ENCODE results near the gene PTGER4.
A peak's percentile ranks its signal among the peaks of the same experiment; 100 is the strongest.
"Not testable (repeated sequence)": the region's sequence is repeated elsewhere in the genome, so short reads cannot be mapped to it uniquely, and the experiment has no call there.

The PTGER4 gene

GRCh38 chr5:40679913-40680681 lies at the start of gene PTGER4:
Gene PTGER4, plus strand, starts transcription at chr5:40679915. Its CDS starts 1,079 bp downstream, at chr5:40680994.
- peaks cover 21 to 27% of the 10 kb centered on the region in 2 donors for H3K4me1 ChIP-seq (ENCODE audit: control insufficient read depth in 1 of 2, insufficient read depth in 2 of 2, low read length in 2 of 2)
- no peaks in the 10 kb centered on the region for H3K27me3 ChIP-seq (ENCODE audit: control insufficient read depth in 1 of 2, insufficient read depth in 2 of 2, low read length in 2 of 2)
- H3K9ac ChIP-seq (ENCODE audit: low read depth in 1 of 2, low read length in 2 of 2), result peak within 1 kb of the TSS; percentile 94 to 96
- H3K9me3 ChIP-seq (ENCODE audit: control insufficient read depth in 1 of 2, low read length in 2 of 2), result no peaks in the 10 kb centered on the region
- peak within 1 kb of the TSS; percentile 94 to 98 for H3K4me3 ChIP-seq (ENCODE audit: low read depth in 1 of 2, low read length in 2 of 2)
- peaks cover 6 to 9% of the 10 kb centered on the region in 2 donors for H3K36me3 ChIP-seq (ENCODE audit: control insufficient read depth in 1 of 2, insufficient read depth in 2 of 2, low read length in 2 of 2)
- H3K27ac ChIP-seq (ENCODE audit: low read depth, low read length), result peak within 1 kb of the TSS; percentile 94

GRCh38 chr5:40630126-40630525 lies 49.6 kb upstream of the PTGER4 start:
- Histone ChIP-seq H3K9me3 (ENCODE audit: control insufficient read depth in 1 of 2, low read length in 2 of 2) (no peaks in the 10 kb centered on the region), H3K4me3 (ENCODE audit: low read depth in 1 of 2, low read length in 2 of 2) (no peak overlapping the region), H3K9ac (ENCODE audit: low read depth in 1 of 2, low read length in 2 of 2) (no peak overlapping the region), H3K27ac (ENCODE audit: low read depth, low read length) (no peak overlapping the region), H3K36me3 (ENCODE audit: control insufficient read depth in 1 of 2, insufficient read depth in 2 of 2, low read length in 2 of 2) (no peaks in the 10 kb centered on the region), H3K4me1 (ENCODE audit: control insufficient read depth in 1 of 2, insufficient read depth in 2 of 2, low read length in 2 of 2) (peaks cover 7 to 8% of the 10 kb centered on the region in 2 donors), H3K27me3 (ENCODE audit: control insufficient read depth in 1 of 2, insufficient read depth in 2 of 2, low read length in 2 of 2) (no peaks in the 10 kb centered on the region)

GRCh38 chr5:40631236-40631635 lies 48.5 kb upstream of the PTGER4 start:
- Histone ChIP-seq H3K4me1 (ENCODE audit: control insufficient read depth in 1 of 2, insufficient read depth in 2 of 2, low read length in 2 of 2) (peaks cover 7 to 8% of the 10 kb centered on the region in 2 donors), H3K9me3 (ENCODE audit: control insufficient read depth in 1 of 2, low read length in 2 of 2) (no peaks in the 10 kb centered on the region), H3K4me3 (ENCODE audit: low read depth in 1 of 2, low read length in 2 of 2) (peak overlapping the region in 1 of 2 donors; percentile 16), H3K36me3 (ENCODE audit: control insufficient read depth in 1 of 2, insufficient read depth in 2 of 2, low read length in 2 of 2) (no peaks in the 10 kb centered on the region), H3K27me3 (ENCODE audit: control insufficient read depth in 1 of 2, insufficient read depth in 2 of 2, low read length in 2 of 2) (no peaks in the 10 kb centered on the region), H3K9ac (ENCODE audit: low read depth in 1 of 2, low read length in 2 of 2) (no peak overlapping the region), H3K27ac (ENCODE audit: low read depth, low read length) (no peak overlapping the region)

GRCh38 chr5:40634154-40634553 lies 45.6 kb upstream of the PTGER4 start:
- Histone ChIP-seq H3K36me3 (ENCODE audit: control insufficient read depth in 1 of 2, insufficient read depth in 2 of 2, low read length in 2 of 2) (no peaks in the 10 kb centered on the region), H3K9me3 (ENCODE audit: control insufficient read depth in 1 of 2, low read length in 2 of 2) (no peaks in the 10 kb centered on the region), H3K9ac (ENCODE audit: low read depth in 1 of 2, low read length in 2 of 2) (no peak overlapping the region), H3K4me1 (ENCODE audit: control insufficient read depth in 1 of 2, insufficient read depth in 2 of 2, low read length in 2 of 2) (peaks cover 7 to 8% of the 10 kb centered on the region in 2 donors), H3K27ac (ENCODE audit: low read depth, low read length) (no peak overlapping the region), H3K27me3 (ENCODE audit: control insufficient read depth in 1 of 2, insufficient read depth in 2 of 2, low read length in 2 of 2) (no peaks in the 10 kb centered on the region), H3K4me3 (ENCODE audit: low read depth in 1 of 2, low read length in 2 of 2) (no peak overlapping the region)

GRCh38 chr5:40634593-40634992 lies 45.1 kb upstream of the PTGER4 start:
- Histone ChIP-seq H3K27me3 (ENCODE audit: control insufficient read depth in 1 of 2, insufficient read depth in 2 of 2, low read length in 2 of 2) (no peaks in the 10 kb centered on the region), H3K9ac (ENCODE audit: low read depth in 1 of 2, low read length in 2 of 2) (no peak overlapping the region), H3K4me1 (ENCODE audit: control insufficient read depth in 1 of 2, insufficient read depth in 2 of 2, low read length in 2 of 2) (peaks cover 7 to 8% of the 10 kb centered on the region in 2 donors), H3K27ac (ENCODE audit: low read depth, low read length) (no peak overlapping the region), H3K36me3 (ENCODE audit: control insufficient read depth in 1 of 2, insufficient read depth in 2 of 2, low read length in 2 of 2) (no peaks in the 10 kb centered on the region), H3K9me3 (ENCODE audit: control insufficient read depth in 1 of 2, low read length in 2 of 2) (no peaks in the 10 kb centered on the region), H3K4me3 (ENCODE audit: low read depth in 1 of 2, low read length in 2 of 2) (no peak overlapping the region)

GRCh38 chr5:40639531-40639930 lies 40.2 kb upstream of the PTGER4 start:
- not testable (repeated sequence) for H3K27me3 ChIP-seq (ENCODE audit: control insufficient read depth in 1 of 2, insufficient read depth in 2 of 2, low read length in 2 of 2); H3K9ac ChIP-seq (ENCODE audit: low read depth in 1 of 2, low read length in 2 of 2); H3K36me3 ChIP-seq (ENCODE audit: control insufficient read depth in 1 of 2, insufficient read depth in 2 of 2, low read length in 2 of 2); H3K4me1 ChIP-seq (ENCODE audit: control insufficient read depth in 1 of 2, insufficient read depth in 2 of 2, low read length in 2 of 2); H3K9me3 ChIP-seq (ENCODE audit: control insufficient read depth in 1 of 2, low read length in 2 of 2); H3K27ac ChIP-seq (ENCODE audit: low read depth, low read length); H3K4me3 ChIP-seq (ENCODE audit: low read depth in 1 of 2, low read length in 2 of 2)

GRCh38 chr5:40646266-40646665 lies 33.4 kb upstream of the PTGER4 start:
- H3K27ac ChIP-seq (ENCODE audit: low read depth, low read length), result no peak overlapping the region
- H3K9ac ChIP-seq (ENCODE audit: low read depth in 1 of 2, low read length in 2 of 2), result no peak overlapping the region
- peak overlapping the region in 1 of 2 donors; percentile 13 for H3K4me3 ChIP-seq (ENCODE audit: low read depth in 1 of 2, low read length in 2 of 2)
- H3K36me3 ChIP-seq (ENCODE audit: control insufficient read depth in 1 of 2, insufficient read depth in 2 of 2, low read length in 2 of 2), result no peaks in the 10 kb centered on the region
- peaks cover 0 to 16% of the 10 kb centered on the region in 2 donors for H3K4me1 ChIP-seq (ENCODE audit: control insufficient read depth in 1 of 2, insufficient read depth in 2 of 2, low read length in 2 of 2)
- no peaks in the 10 kb centered on the region for H3K27me3 ChIP-seq (ENCODE audit: control insufficient read depth in 1 of 2, insufficient read depth in 2 of 2, low read length in 2 of 2)
- H3K9me3 ChIP-seq (ENCODE audit: control insufficient read depth in 1 of 2, low read length in 2 of 2), result no peaks in the 10 kb centered on the region

- Histone ChIP-seq H3K4me3 (ENCODE audit: low read depth in 1 of 2, low read length in 2 of 2) (no peak overlapping the region), H3K27ac (ENCODE audit: low read depth, low read length) (no peak overlapping the region), H3K27me3 (ENCODE audit: control insufficient read depth in 1 of 2, insufficient read depth in 2 of 2, low read length in 2 of 2) (no peaks in the 10 kb centered on the region)
These were observed 31.6 kb upstream of the PTGER4 start for GRCh38 chr5:40648150-40648549.

GRCh38 chr5:40649463-40650030 lies 30.2 kb upstream of the PTGER4 start:
- Histone ChIP-seq H3K27me3 (ENCODE audit: control insufficient read depth in 1 of 2, insufficient read depth in 2 of 2, low read length in 2 of 2) (no peaks in the 10 kb centered on the region), H3K9me3 (ENCODE audit: control insufficient read depth in 1 of 2, low read length in 2 of 2) (no peaks in the 10 kb centered on the region), H3K9ac (ENCODE audit: low read depth in 1 of 2, low read length in 2 of 2) (no peak overlapping the region), H3K4me3 (ENCODE audit: low read depth in 1 of 2, low read length in 2 of 2) (no peak overlapping the region), H3K4me1 (ENCODE audit: control insufficient read depth in 1 of 2, insufficient read depth in 2 of 2, low read length in 2 of 2) (peaks cover 7 to 20% of the 10 kb centered on the region in 2 donors), H3K27ac (ENCODE audit: low read depth, low read length) (no peak overlapping the region), H3K36me3 (ENCODE audit: control insufficient read depth in 1 of 2, insufficient read depth in 2 of 2, low read length in 2 of 2) (no peaks in the 10 kb centered on the region)

More at GRCh38 chr5:40648150-40648549, 31.6 kb upstream of the PTGER4 start:
- H3K9me3 ChIP-seq (ENCODE audit: control insufficient read depth in 1 of 2, low read length in 2 of 2), result no peaks in the 10 kb centered on the region
- H3K36me3 ChIP-seq (ENCODE audit: control insufficient read depth in 1 of 2, insufficient read depth in 2 of 2, low read length in 2 of 2), result no peaks in the 10 kb centered on the region
- no peak overlapping the region for H3K9ac ChIP-seq (ENCODE audit: low read depth in 1 of 2, low read length in 2 of 2)
- peaks cover 7 to 20% of the 10 kb centered on the region in 2 donors for H3K4me1 ChIP-seq (ENCODE audit: control insufficient read depth in 1 of 2, insufficient read depth in 2 of 2, low read length in 2 of 2)

- H3K36me3 ChIP-seq (ENCODE audit: control insufficient read depth in 1 of 2, insufficient read depth in 2 of 2, low read length in 2 of 2), result no peaks in the 10 kb centered on the region
- no peak overlapping the region for H3K4me3 ChIP-seq (ENCODE audit: low read depth in 1 of 2, low read length in 2 of 2)
- no peak overlapping the region for H3K27ac ChIP-seq (ENCODE audit: low read depth, low read length)
- H3K9me3 ChIP-seq (ENCODE audit: control insufficient read depth in 1 of 2, low read length in 2 of 2), result no peaks in the 10 kb centered on the region
- no peaks in the 10 kb centered on the region for H3K27me3 ChIP-seq (ENCODE audit: control insufficient read depth in 1 of 2, insufficient read depth in 2 of 2, low read length in 2 of 2)
- no peak overlapping the region for H3K9ac ChIP-seq (ENCODE audit: low read depth in 1 of 2, low read length in 2 of 2)
- peaks cover 7 to 14% of the 10 kb centered on the region in 2 donors for H3K4me1 ChIP-seq (ENCODE audit: control insufficient read depth in 1 of 2, insufficient read depth in 2 of 2, low read length in 2 of 2)
These were observed 28.5 kb upstream of the PTGER4 start for GRCh38 chr5:40651201-40651600.
